Dermis blood vessel endothelial cell (primary cell): ENCODE measurements around the gene SLC36A2. TPM values are rescaled to one million over a fixed set of nuclear protein-coding genes. Genes with fewer than 3 reads are reported as not detected.
"Not testable (repeated sequence)": the region's sequence is repeated elsewhere in the genome, so short reads cannot be mapped to it uniquely, and the experiment has no call there.

ENCODE experiments used
- DNase-seq: peaks from one replicate; pipeline ENCODE4 v3.0.0; 2010
- total RNA-seq: library from RNA; depleted of rRNA; stranded (reverse); fragments of >200 nt; gene quantifications from 2 replicates; pipeline ENCODE4 v1.2.3, GENCODE V29; 2014

SLC36A2 gene
- total RNA-seq = not detected in 2 replicates

GRCh38 chr5:151347369-151347768 is at the start of gene SLC36A2:
Gene SLC36A2 (minus strand): TSS chr5:151347559. CDS start chr5:151347460, 99 bp downstream.
- no peak for DNase-seq

- no peak for DNase-seq
These were observed 41.6 kb upstream of the SLC36A2 start for GRCh38 chr5:151388960-151389359.

- no peak for DNase-seq
These were observed 36.7 kb upstream of the SLC36A2 start for GRCh38 chr5:151384106-151384505.

DNA sequence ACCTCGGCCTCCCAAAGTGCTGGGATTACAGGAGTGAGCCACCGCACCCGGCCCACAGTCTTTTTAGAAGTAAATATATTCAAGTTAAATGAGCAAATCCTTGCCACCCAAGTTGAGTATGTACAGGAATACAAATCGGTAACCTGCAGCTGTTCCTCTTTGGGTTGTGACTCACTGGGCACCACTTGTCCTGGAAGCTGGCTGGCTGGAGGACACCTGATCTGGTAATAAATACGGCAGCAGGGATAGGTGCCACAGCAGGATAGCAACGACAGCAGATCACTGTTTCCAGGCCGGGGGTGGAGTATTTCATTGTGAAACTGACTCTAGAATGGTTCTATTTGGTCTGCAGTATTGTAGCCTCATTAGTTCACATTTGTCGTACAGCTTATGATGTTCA is 35.7 kb upstream of the SLC36A2 start:
- DNase-seq = no peak

GRCh38 chr5:151382576-151382975 is 35.2 kb upstream of the SLC36A2 start:
- DNase-seq = no peak

DNA sequence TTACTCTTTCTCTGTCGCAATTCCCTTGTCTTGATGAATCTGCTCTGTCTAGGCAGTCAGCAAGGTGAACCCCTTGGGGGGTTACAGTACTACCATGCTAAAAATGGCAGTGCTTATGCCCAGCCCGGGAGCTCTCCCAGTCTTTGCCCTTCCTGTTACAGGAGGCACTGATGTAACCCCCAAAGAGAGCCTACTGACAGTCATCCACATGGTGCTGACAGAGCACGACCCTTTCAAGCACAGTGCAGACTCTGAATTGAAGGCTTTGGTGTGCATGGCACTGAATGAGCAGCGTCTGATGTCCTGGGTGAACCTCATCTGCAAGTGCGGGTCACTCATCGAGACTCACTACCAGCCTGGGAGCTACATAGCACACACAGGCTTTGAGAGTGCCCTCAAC is 34.5 kb upstream of the SLC36A2 start:
- DNase-seq = no peak

DNA sequence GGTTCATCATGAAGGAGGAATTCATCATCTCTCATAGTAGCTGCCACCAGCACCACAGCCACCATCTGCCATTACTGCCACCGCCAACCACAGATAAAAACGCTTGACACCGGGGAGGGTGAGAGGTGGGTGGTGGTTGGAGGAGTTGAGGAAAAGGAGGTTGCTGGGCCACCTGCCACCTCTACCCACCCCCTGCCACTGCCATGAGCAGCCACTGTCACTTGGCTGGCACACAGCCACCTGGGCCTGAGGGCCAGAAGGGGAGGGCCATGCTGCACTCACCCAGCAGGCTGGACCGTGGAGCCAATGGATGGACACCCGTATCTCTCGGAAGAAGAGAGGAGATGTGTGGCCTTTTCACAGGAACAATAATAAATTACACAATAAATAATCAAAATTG is 31.3 kb upstream of the SLC36A2 start:
- no peak for DNase-seq

DNA sequence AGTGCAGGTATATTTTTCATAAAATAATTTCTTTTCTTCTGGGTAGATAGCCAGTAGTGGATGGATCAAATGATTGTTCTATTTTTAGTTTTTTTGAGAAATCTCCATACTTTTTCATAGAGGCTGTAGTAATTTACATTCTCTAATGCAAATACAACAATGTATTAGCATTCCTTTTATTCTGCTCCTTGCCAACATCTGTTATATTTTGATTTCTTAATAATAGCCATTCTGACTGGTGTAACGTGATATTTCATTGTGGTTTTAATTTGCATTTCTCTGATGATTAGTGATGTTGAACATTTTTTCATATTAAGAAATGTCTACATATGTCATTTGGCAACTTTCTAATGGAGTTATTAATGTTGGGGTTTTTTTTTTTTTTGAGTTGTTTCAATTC is 27.2 kb upstream of the SLC36A2 start:
- no peak for DNase-seq

- not testable (repeated sequence) for DNase-seq
These were observed 19.7 kb upstream of the SLC36A2 start for GRCh38 chr5:151367038-151367437.

DNA sequence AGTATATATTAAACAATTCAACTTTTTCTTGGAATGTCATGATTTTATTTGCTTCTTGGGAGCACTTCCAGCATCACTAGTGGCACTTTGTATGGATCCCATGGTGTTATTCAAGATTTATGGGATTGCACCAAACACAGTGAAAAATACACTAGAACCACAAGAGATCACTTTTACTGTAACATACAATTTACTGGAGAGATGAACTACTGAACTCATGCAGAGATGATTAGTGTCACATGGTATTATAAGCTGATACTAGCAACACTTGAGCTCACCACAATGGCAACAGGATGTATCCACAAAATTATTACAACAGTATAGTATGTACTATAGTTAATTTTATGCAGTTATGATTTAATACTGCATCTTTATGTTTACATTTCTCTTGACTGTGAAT is 16.3 kb upstream of the SLC36A2 start:
- no peak for DNase-seq

DNA sequence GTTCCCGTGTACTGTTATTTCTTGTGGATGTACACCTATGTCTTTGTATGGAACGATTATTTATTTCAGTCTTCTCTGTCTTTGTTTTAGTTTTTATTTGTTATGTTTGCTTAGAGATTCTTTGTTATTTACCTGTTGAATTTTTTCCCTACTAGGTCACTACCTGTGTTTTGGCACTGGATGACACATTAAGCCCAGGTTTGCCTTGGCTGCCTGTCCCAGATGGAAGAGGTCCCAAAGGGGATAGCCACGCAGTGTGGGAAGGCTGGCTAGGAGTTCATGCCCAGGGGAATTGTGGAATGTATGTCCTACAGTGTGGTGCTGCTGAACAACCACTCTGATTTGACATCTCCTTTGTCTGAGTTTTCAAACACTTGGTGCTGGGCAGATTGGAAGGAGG is 15.6 kb upstream of the SLC36A2 start:
- DNase-seq = no peak

- DNase-seq = no peak
These were observed 12.0 kb upstream of the SLC36A2 start for GRCh38 chr5:151359391-151359790.

- no peak for DNase-seq
These were observed 10.4 kb upstream of the SLC36A2 start for GRCh38 chr5:151357792-151358191.

- no peak for DNase-seq
These were observed 9.7 kb upstream of the SLC36A2 start for GRCh38 chr5:151357097-151357496.

DNA sequence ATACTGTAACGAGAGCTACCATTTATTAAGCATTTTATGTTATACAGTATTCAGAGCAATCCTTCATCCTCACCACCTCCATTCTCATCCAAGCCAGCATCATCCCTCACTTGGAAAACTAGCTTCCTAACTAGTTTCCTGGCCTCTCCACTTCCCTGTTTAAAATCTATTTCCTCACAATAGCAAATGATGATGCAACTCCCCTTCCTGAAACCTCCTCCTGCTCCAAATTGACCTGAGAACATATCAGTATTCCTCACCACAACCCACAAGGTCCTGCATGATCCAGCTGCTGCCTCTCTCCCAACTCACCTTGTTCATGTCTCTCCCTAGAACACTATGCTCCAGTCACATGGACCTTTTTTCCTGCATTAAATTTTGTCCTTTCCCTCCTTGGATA is 4.3 kb upstream of the SLC36A2 start:
- DNase-seq = no peak

- no peak for DNase-seq
These were observed 1.4 kb upstream of the SLC36A2 start for GRCh38 chr5:151348789-151349188.

GRCh38 chr5:151345808-151346478 is 1.4 kb downstream of the SLC36A2 start:
- no peak for DNase-seq

DNA sequence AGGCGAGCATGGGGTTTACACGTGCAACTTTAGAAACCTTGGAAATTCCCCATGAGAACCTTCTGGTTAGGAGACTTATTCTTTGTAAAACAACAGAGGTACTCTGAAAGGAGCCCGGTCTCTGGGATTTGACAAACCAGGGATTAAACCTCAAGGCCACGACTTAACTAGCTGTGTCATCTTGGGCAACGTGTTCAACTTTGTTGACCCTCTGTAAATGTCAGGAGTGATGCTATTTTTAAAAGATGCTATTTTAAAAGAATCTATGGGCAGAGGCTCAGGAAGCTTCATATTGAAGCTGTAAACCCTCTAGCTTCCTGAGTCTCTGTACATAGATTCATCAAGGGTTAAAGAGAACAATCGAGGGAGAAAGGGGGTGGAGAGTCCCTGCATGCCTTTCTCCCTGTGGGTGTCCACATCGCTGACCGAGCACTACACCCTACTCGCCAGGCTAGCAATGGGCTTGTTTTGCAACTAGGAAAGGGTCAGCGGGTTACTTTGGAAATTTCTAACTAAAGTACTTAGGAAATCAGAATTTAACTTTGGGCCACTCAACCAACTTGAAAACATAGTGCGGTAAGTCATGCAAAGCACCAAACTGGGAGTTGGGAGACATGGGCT is 2.1 kb downstream of the SLC36A2 start:
- no peak for DNase-seq

GRCh38 chr5:151344088-151344487 is 3.3 kb downstream of the SLC36A2 start:
- DNase-seq = no peak

DNA sequence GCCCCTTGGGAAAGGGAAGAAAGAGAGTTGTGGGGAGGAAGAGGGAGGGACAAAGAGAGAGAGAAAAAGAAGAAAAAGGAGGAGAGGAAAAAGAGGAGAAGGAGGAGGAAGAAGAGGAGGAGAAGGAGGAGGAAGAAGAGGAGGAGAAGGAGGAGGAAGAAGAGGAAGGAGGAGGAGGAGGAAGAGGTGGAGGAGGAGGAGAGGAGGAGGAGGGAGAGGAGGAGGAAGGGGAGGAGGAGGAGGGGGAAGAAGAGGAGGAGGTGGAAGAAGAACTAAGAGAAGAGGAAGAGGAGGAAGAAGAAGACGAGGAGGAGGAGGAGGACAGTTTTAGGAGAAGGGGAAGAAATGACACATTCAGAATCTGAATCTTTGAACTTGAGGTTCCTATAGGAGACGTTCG is 7.4 kb downstream of the SLC36A2 start:
- DNase-seq = no peak

GRCh38 chr5:151338734-151339133 is 8.6 kb downstream of the SLC36A2 start:
- DNase-seq = no peak

GRCh38 chr5:151332857-151333256 is 14.5 kb downstream of the SLC36A2 start:
- DNase-seq = no peak

GRCh38 chr5:151328734-151329133 is 18.6 kb downstream of the SLC36A2 start:
- DNase-seq = no peak

GRCh38 chr5:151327585-151327984 is 19.8 kb downstream of the SLC36A2 start:
- no peak for DNase-seq

DNA sequence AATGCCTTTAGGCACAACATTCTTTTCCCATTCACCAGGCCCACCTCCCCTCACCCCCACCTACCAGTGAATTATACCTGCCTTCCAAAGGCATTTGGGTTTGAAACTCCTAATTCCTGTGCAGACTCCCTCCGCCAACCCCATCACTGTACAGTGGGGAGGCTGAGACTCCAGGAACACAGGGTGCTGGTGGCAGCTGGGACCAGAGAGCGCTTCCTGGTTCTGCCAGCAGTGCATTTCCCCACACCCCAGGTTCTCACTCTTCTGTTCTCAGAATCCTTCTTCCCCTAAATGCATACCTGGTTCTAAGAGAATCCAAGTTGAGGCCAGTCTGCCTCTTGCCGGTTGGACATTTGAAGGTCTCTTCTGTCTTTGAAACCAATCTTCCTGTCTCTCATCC is 21.1 kb downstream of the SLC36A2 start:
- no peak for DNase-seq
